GM15510 (cell line): ENCODE results near the gene ETFA.

Experiments used
- POLR2A ChIP-seq: IDR thresholded peaks from 3 replicates; pipeline ENCODE4 v1.6.1; 2011; ENCODE audit warnings: borderline replicate concordance; ENCODE audit not compliant: insufficient read length; ENCODE audit errors: extremely low read depth

Gene ETFA

GRCh38 chr15:76175442-76175841, 135.8 kb downstream of the ETFA start:
- TF ChIP-seq POLR2A: no peak

- no peak for TF ChIP-seq POLR2A
These were observed 136.6 kb downstream of the ETFA start for GRCh38 chr15:76174654-76175053.

GRCh38 chr15:76173317-76173834, 137.9 kb downstream of the ETFA start:
- TF ChIP-seq POLR2A: no peak

GRCh38 chr15:76172782-76173181, 138.5 kb downstream of the ETFA start:
- TF ChIP-seq POLR2A: no peak

- no peak for TF ChIP-seq POLR2A
These were observed 141.1 kb downstream of the ETFA start for GRCh38 chr15:76169911-76170800.

- TF ChIP-seq POLR2A: no peak
These were observed 142.3 kb downstream of the ETFA start for GRCh38 chr15:76169018-76169417.

- TF ChIP-seq POLR2A: no peak
These were observed 142.9 kb downstream of the ETFA start for GRCh38 chr15:76168237-76168984.

GRCh38 chr15:76165951-76166350, 145.3 kb downstream of the ETFA start:
- no peak for TF ChIP-seq POLR2A
